ENCODE results near the gene SCART1. TPM values are rescaled to one million over a fixed set of nuclear protein-coding genes. Genes with fewer than 3 reads are reported as not detected.
A peak's percentile ranks its signal among the peaks of the same experiment; 100 is the strongest.

SCART1 gene
- total and polyA plus RNA-seq, 12 donors: 0.42 to 5.5 (median 2.0) TPM

DNA sequence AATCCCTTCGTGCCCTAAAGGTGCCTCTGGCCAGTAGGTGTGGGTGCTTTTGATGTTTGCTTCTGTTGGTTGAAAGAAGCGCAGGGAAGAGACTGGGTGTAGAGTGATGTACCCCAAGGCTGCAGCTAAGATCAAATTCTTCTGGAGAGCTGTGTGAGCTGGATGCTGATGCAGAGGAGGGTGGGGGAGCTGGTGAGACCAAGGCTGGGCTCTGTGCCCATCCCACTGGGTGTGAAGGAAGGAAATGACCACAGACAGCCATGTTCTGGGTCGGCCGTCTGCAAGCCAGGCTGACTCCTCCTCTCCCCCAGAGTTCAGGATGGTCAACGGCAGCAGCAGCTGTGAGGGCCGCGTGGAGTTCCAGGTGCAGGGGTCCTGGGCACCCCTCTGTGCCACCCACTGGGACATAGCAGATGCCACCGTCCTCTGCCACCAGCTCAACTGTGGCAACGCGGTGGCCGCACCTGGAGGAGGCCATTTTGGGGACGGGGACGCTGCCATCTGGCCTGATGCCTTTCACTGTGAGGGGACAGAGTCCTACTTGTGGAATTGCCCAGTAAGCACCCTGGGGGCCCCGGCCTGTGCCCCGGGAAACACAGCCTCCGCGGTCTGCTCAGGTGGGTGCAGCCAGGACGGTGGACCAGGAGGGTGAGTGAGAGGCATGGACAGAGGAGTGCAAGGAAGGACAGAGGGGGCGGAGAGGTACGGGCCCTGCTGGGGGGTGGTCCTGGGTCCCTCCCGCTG lies 5.1 kb downstream of the SCART1 start:
- Histone ChIP-seq H3K4me1 (replicated peaks in 1 of 2) (no peaks in the 10 kb centered on the region), H3K4me3 (no peak overlapping the region), H3K27ac (no peak overlapping the region), H3K36me3 (replicated peaks in 1 of 2) (no peaks in the 10 kb centered on the region), H3K27me3 (no peaks in the 10 kb centered on the region), H3K9me3 (replicated peaks in 1 of 3) (no peaks in the 10 kb centered on the region)
- intact Hi-C loops (cut with DNase I): no loop called here
- TF ChIP-seq, protein P1, sequence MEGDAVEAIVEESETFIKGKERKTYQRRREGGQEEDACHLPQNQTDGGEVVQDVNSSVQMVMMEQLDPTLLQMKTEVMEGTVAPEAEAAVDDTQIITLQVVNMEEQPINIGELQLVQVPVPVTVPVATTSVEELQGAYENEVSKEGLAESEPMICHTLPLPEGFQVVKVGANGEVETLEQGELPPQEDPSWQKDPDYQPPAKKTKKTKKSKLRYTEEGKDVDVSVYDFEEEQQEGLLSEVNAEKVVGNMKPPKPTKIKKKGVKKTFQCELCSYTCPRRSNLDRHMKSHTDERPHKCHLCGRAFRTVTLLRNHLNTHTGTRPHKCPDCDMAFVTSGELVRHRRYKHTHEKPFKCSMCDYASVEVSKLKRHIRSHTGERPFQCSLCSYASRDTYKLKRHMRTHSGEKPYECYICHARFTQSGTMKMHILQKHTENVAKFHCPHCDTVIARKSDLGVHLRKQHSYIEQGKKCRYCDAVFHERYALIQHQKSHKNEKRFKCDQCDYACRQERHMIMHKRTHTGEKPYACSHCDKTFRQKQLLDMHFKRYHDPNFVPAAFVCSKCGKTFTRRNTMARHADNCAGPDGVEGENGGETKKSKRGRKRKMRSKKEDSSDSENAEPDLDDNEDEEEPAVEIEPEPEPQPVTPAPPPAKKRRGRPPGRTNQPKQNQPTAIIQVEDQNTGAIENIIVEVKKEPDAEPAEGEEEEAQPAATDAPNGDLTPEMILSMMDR (IDR thresholded peaks at IDR 0.05): no peak
- TF ChIP-seq POLR2A (IDR thresholded peaks at IDR 0.05): no peak
- WGBS, 4 donors: 84 to 91% (median 87%) methylated on average over 12 to 21 of the region's 21 CpGs
- peak in 3 of 7 donors; percentile 6 to 35 (median 9) for DNase-seq

DNA sequence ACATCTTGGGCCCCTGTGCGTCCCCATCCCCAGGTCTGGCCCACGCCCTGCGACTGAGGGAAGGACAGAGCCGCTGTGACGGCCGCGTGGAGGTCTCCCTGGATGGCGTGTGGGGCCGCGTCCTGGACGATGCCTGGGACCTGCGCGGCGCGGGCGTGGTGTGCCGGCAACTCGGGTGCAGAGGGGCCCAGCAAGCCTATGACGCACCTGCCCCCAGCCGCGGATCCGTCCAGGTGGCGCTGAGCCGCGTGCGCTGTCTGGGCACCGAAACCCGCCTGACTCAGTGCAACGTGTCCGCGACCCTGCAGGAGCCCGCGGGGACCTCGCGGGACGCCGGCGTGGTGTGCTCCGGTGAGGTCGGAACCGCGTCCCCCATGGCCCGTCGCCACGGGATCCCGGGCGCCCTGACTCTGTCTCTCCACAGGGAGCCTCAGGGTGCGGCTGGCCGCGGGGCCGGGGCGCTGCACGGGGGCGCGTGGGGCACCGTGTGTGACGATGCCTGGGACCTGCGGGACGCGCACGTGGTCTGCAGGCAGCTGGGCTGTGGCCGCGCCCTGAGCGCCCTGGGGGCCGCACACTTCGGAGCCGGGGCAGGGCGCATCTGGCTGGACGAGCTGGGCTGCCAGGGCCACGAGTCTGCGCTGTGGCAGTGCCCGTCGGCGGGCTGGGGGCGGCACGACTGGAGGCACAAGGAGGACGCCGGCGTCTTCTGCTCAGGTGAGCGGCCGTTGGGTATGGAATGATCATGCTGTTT lies 5.9 kb downstream of the SCART1 start:
- Histone ChIP-seq H3K4me1 (replicated peaks in 1 of 2) (no peaks in the 10 kb centered on the region), H3K36me3 (replicated peaks in 1 of 2) (no peaks in the 10 kb centered on the region), H3K27me3 (no peaks in the 10 kb centered on the region), H3K27ac (no peak overlapping the region), H3K9me3 (replicated peaks in 1 of 3) (no peaks in the 10 kb centered on the region), H3K4me3 (no peak overlapping the region)
- WGBS, 4 donors: 48 to 87% (median 69%) methylated on average over 19 to 81 of the region's 81 CpGs
- intact Hi-C loops (cut with DNase I): no loop called here
- TF ChIP-seq POLR2A (IDR thresholded peaks at IDR 0.05): no peak
- TF ChIP-seq, protein P1 (IDR thresholded peaks at IDR 0.05): no peak
- peak in 1 of 7 donors; percentile 6 for DNase-seq

DNA sequence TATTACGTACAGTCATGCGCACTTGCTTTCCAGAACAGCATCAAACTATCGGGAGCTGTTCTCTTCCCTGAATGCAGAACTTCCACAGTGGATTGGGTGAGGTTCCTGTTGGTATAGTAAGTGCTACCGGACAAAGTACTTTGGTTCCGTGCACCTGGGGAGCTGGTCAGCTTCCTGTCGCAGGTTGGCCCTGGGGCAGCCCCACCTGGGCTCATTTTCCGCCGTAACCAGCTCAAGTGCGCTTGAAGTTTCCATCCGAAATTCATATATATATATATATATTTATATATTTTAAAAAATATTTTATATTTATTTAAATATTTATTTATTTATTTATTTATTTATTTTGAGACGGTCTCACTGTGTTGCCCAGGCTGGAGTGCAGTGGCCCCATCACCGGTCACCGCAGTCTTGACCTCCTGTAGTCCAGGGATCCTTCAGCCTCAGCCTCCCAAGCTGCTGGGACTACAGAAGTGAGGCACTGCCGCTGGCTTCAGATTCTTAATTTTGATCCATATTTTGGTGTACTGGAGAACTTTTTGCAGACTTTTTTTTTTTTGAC lies 6.5 kb downstream of the SCART1 start:
- WGBS, 4 donors: 89 to 97% (median 95%) methylated on average over 14 of the region's 14 CpGs
- DNase-seq: peak in 1 of 7 donors; percentile 36
- no peaks in the 10 kb centered on the region for H3K4me1 ChIP-seq (replicated peaks in 1 of 2)
- no peak for TF ChIP-seq POLR2A (IDR thresholded peaks at IDR 0.05)
- TF ChIP-seq, protein P1 (IDR thresholded peaks at IDR 0.05): no peak
- no peak overlapping the region for H3K27ac ChIP-seq
- H3K27me3 ChIP-seq: no peaks in the 10 kb centered on the region
- H3K36me3 ChIP-seq (replicated peaks in 1 of 2): no peaks in the 10 kb centered on the region
- intact Hi-C loops (cut with DNase I): no loop called here
- H3K4me3 ChIP-seq: no peak overlapping the region
- H3K9me3 ChIP-seq (replicated peaks in 1 of 3): no peaks in the 10 kb centered on the region

DNA sequence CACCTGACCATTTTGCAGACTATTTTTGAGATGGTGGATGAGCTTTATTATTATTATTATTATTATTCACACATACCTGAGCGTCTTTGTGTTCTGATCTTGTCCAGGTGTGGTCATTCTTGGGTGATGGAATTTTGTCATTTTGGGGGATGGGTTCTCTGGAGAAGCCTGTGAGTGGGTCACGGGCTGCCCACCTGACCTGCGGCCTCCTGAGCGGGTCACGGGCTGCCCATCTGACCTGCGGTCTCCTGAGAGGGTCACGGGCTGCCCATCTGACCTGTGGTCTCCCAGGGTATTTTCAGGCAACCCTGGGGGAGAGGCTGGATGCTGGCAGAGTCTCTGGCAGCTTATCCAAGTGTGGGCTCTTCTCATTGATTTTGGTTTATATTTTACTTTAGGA lies 7.3 kb downstream of the SCART1 start:
- intact Hi-C loops (cut with DNase I): no loop called here
- TF ChIP-seq, protein P1 (IDR thresholded peaks at IDR 0.05): no peak
- TF ChIP-seq POLR2A (IDR thresholded peaks at IDR 0.05): no peak
- WGBS, 4 donors: 89 to 98% (median 92%) methylated on average over 5 to 7 of the region's 7 CpGs
- Histone ChIP-seq H3K36me3 (replicated peaks in 1 of 2) (no peaks in the 10 kb centered on the region), H3K27ac (no peak overlapping the region), H3K4me3 (no peak overlapping the region), H3K4me1 (replicated peaks in 1 of 2) (no peaks in the 10 kb centered on the region), H3K9me3 (replicated peaks in 1 of 3) (no peaks in the 10 kb centered on the region), H3K27me3 (no peaks in the 10 kb centered on the region)
- DNase-seq: peak in 1 of 7 donors; percentile 5
